SK-N-SH (cell line): Measurements from ENCODE around the gene ANO2.

Experiments used
- ELF1 ChIP-seq: IDR thresholded peaks from 2 replicates; pipeline ENCODE4 v1.4.0; 2012
- EP300 ChIP-seq, 2 experiments: IDR thresholded peaks; 2 replicates each; pipeline versions ENCODE4 v1.4.0 to v1.6.1; 2012; ENCODE audit warnings: borderline replicate concordance in 1 of 2, low read depth in 1 of 2, low read length in 1 of 2
- EZH2phosphoT487 ChIP-seq: fragments of 200-600 bp; sonication (generic); IDR thresholded peaks from 2 replicates; pipeline ENCODE4 v1.6.1; 2017; ENCODE audit warnings: low read depth, mixed run types, mild to moderate bottlenecking, antibody characterized with exemption, moderate library complexity, borderline replicate concordance
- FOXM1 ChIP-seq: IDR thresholded peaks from 2 replicates; pipeline ENCODE4 v1.4.0; 2012; ENCODE audit warnings: low read depth, mild to moderate bottlenecking
- GABPA ChIP-seq: IDR thresholded peaks from 2 replicates; pipeline ENCODE4 v1.4.0; 2012; ENCODE audit warnings: low read depth, mild to moderate bottlenecking
- NRF1 ChIP-seq: IDR thresholded peaks from 2 replicates; pipeline ENCODE4 v1.6.1; 2012; ENCODE audit warnings: low read depth, mild to moderate bottlenecking, low read length
- RFX5 ChIP-seq: IDR thresholded peaks from 2 replicates; pipeline ENCODE4 v1.6.1; 2012; ENCODE audit warnings: mild to moderate bottlenecking, improper control_type of control experiment, low read length
- TAF1 ChIP-seq: IDR thresholded peaks from 2 replicates; pipeline ENCODE4 v1.6.1; 2012; ENCODE audit warnings: low read depth, mild to moderate bottlenecking, low read length, moderate library complexity, borderline replicate concordance
- TEAD4 ChIP-seq: IDR thresholded peaks from 2 replicates; pipeline ENCODE4 v1.4.0; 2012; ENCODE audit warnings: mild to moderate bottlenecking, borderline replicate concordance; ENCODE audit not compliant: insufficient read depth
- TF ChIP-seq, protein P1 (sequence below): IDR thresholded peaks from 2 replicates; pipeline ENCODE4 v1.6.1; 2012; ENCODE audit warnings: mild to moderate bottlenecking, low read depth, low read length, moderate library complexity
- TF ChIP-seq, protein P2 (sequence below): fragments of 200-600 bp; sonication (generic); IDR thresholded peaks from 2 replicates; pipeline ENCODE4 v1.6.1; 2017; ENCODE audit warnings: antibody characterized with exemption, mild to moderate bottlenecking, moderate library complexity
- TF ChIP-seq, protein P3 (sequence below): IDR thresholded peaks from 2 replicates; pipeline ENCODE4 v1.4.0; 2012; ENCODE audit warnings: low read depth
- TF ChIP-seq, protein P4 (sequence below): IDR thresholded peaks from 2 replicates; pipeline ENCODE4; 2012

DNA sequence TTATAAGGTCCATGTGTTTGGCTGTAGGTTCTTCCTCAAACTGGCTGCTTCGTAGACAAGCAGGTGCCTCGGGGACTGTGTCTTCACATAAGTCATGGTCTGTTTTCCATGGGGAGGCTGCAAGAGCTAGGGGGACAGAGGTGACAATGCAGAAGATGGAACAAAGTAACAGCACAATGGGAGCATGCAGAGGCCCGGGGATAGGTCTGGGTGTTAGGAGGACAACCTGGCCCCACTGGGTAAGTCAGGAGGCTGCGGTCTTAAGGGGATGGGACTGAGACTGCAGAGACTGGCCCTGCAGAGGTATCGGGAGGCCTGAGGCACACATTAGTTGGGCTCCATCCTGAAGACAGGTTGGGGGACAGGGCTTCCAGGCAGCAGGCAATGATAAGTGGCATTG is 424.2 kb downstream of the ANO2 start:
- TF ChIP-seq, protein P1, sequence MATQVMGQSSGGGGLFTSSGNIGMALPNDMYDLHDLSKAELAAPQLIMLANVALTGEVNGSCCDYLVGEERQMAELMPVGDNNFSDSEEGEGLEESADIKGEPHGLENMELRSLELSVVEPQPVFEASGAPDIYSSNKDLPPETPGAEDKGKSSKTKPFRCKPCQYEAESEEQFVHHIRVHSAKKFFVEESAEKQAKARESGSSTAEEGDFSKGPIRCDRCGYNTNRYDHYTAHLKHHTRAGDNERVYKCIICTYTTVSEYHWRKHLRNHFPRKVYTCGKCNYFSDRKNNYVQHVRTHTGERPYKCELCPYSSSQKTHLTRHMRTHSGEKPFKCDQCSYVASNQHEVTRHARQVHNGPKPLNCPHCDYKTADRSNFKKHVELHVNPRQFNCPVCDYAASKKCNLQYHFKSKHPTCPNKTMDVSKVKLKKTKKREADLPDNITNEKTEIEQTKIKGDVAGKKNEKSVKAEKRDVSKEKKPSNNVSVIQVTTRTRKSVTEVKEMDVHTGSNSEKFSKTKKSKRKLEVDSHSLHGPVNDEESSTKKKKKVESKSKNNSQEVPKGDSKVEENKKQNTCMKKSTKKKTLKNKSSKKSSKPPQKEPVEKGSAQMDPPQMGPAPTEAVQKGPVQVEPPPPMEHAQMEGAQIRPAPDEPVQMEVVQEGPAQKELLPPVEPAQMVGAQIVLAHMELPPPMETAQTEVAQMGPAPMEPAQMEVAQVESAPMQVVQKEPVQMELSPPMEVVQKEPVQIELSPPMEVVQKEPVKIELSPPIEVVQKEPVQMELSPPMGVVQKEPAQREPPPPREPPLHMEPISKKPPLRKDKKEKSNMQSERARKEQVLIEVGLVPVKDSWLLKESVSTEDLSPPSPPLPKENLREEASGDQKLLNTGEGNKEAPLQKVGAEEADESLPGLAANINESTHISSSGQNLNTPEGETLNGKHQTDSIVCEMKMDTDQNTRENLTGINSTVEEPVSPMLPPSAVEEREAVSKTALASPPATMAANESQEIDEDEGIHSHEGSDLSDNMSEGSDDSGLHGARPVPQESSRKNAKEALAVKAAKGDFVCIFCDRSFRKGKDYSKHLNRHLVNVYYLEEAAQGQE: no peak
- TF ChIP-seq, protein P2, sequence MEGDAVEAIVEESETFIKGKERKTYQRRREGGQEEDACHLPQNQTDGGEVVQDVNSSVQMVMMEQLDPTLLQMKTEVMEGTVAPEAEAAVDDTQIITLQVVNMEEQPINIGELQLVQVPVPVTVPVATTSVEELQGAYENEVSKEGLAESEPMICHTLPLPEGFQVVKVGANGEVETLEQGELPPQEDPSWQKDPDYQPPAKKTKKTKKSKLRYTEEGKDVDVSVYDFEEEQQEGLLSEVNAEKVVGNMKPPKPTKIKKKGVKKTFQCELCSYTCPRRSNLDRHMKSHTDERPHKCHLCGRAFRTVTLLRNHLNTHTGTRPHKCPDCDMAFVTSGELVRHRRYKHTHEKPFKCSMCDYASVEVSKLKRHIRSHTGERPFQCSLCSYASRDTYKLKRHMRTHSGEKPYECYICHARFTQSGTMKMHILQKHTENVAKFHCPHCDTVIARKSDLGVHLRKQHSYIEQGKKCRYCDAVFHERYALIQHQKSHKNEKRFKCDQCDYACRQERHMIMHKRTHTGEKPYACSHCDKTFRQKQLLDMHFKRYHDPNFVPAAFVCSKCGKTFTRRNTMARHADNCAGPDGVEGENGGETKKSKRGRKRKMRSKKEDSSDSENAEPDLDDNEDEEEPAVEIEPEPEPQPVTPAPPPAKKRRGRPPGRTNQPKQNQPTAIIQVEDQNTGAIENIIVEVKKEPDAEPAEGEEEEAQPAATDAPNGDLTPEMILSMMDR: no peak
- TF ChIP-seq NRF1: no peak
- TF ChIP-seq EZH2phosphoT487: no peak
- TF ChIP-seq, protein P3, sequence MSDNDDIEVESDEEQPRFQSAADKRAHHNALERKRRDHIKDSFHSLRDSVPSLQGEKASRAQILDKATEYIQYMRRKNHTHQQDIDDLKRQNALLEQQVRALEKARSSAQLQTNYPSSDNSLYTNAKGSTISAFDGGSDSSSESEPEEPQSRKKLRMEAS: no peak
- TF ChIP-seq EP300 (IDR thresholded peaks at IDR 0.05; ENCODE audit: borderline replicate concordance in 1 of 2, low read depth in 1 of 2, low read length in 1 of 2): no peak
- no peak for TF ChIP-seq TAF1
- no peak for TF ChIP-seq ELF1
- TF ChIP-seq TEAD4: no peak
- no peak for TF ChIP-seq GABPA
- no peak for TF ChIP-seq RFX5
- TF ChIP-seq, protein P4, sequence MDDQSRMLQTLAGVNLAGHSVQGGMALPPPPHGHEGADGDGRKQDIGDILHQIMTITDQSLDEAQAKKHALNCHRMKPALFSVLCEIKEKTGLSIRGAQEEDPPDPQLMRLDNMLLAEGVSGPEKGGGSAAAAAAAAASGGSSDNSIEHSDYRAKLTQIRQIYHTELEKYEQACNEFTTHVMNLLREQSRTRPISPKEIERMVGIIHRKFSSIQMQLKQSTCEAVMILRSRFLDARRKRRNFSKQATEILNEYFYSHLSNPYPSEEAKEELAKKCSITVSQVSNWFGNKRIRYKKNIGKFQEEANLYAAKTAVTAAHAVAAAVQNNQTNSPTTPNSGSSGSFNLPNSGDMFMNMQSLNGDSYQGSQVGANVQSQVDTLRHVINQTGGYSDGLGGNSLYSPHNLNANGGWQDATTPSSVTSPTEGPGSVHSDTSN: no peak
- no peak for TF ChIP-seq FOXM1
